Islet of Langerhans (tissue), 1 donor: ENCODE measurements around the gene DIS3.
"Not testable (repeated sequence)": the region's sequence is repeated elsewhere in the genome, so short reads cannot be mapped to it uniquely, and the experiment has no call there.

Experiments used
- FAIRE-seq: peaks from one replicate; lab custom pipeline; 2011; peaks lifted over from hg19 to GRCh38; lab: Jason Lieb, UNC

The DIS3 gene, protein sequence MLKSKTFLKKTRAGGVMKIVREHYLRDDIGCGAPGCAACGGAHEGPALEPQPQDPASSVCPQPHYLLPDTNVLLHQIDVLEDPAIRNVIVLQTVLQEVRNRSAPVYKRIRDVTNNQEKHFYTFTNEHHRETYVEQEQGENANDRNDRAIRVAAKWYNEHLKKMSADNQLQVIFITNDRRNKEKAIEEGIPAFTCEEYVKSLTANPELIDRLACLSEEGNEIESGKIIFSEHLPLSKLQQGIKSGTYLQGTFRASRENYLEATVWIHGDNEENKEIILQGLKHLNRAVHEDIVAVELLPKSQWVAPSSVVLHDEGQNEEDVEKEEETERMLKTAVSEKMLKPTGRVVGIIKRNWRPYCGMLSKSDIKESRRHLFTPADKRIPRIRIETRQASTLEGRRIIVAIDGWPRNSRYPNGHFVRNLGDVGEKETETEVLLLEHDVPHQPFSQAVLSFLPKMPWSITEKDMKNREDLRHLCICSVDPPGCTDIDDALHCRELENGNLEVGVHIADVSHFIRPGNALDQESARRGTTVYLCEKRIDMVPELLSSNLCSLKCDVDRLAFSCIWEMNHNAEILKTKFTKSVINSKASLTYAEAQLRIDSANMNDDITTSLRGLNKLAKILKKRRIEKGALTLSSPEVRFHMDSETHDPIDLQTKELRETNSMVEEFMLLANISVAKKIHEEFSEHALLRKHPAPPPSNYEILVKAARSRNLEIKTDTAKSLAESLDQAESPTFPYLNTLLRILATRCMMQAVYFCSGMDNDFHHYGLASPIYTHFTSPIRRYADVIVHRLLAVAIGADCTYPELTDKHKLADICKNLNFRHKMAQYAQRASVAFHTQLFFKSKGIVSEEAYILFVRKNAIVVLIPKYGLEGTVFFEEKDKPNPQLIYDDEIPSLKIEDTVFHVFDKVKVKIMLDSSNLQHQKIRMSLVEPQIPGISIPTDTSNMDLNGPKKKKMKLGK

DNA sequence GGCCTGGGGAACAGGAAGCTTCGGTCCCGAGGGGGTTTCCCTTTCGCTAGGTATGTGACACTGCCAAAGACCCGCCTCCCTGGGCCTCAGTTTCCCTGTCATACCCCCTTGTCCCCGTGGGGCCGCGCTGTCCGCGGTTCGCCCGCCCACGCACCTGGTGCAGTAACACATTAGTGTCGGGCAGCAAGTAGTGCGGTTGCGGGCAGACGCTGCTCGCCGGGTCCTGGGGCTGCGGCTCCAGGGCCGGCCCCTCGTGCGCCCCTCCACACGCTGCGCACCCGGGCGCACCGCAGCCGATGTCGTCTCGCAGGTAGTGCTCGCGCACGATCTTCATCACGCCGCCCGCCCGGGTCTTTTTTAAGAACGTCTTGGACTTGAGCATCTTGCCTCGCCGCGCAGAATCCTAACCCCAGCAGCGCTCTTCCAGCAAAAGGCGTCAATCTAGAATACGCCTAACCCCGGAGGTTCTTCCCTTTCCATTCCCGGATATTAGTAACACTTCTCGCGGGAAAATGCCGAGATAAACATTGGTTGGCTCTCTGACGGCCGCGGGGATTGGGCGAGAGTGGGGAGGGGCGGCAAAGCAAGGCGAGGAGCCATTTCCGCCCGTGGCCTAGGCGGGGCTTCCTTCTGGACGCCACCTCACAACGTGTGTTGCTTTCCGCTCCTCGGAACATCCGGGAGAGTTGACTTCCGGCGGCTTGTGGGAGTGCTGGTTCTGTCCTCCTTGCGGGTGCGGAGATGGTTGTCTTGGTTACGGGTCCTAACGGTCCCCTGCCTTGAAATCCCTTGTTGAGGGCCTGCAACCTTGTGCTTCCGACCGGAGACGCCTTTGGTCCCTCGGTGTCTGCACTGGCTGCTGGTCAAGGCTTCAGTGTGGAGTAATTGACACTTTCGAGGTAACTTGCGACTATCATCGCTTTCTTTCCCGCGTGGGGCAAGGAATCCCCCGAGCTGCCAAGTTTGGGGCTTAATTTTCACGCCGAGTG is at the start of gene DIS3, which contains the start of gene PIBF1:
TSS of gene DIS3 (minus strand) at position 450 of the 989 bp plus-strand sequence. CDS start at position 382, 68 bp downstream.
TSS of gene PIBF1 (plus strand) at position 683 of the 989 bp plus-strand sequence. CDS start 1,337 bp downstream, outside the sequence.
- FAIRE-seq, result peak; percentile 99

DNA sequence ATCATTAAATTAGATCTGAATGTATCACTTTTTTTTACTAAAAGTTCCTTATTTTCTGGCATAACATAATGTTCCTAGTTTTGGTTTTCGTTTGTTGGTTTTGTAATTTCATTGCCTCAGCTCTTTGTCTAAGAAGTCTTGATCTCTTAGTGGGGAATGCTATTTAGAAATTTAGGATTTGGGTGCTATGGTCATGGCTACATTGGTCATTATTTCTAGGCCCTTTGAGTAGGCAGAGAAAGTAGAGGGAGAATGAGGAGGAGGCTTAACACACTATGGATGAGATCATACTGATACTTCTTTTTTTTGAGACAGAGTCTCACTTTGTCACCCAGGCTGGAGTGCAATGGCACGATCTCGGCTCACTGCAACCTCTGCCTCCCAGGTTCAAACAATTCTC is 42.0 kb upstream of the DIS3 start:
- no peak for FAIRE-seq

DNA sequence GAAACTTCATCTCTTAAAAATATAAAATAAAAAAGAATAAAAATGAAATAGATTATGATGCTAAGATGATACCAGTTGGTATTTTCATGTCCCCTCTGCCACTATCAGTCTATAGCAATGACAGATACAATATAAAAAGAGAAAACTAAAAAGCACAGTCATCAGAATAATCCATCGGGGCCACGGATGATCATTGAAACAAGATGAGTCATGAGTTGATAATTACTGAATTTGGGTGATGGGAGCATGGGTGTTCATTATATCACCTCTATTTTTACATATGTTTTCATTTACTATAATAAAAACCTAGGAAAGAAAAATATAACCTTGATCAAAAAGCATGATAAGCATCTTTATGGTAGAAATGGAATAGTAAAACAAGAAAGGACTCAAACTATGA is 41.4 kb upstream of the DIS3 start:
- no peak for FAIRE-seq

DNA sequence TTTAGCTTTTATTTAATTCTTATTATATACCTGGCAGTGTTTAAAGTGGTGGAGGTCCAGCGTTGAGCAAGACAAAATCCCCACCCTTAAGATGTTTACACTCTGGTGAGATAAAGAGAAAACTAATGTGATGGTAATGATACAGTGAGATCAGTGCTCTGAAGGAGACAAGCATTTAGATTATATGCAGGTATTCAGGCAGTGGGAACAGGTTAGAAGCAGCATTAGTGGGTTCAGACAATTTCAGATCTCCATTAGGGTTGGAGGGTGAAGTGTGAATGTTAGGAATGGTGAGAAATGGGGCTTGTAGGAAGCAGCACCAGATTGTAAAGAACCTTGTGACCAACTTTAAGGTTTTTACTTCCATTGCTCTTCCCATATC is 39.2 kb upstream of the DIS3 start:
- FAIRE-seq, result no peak

DNA sequence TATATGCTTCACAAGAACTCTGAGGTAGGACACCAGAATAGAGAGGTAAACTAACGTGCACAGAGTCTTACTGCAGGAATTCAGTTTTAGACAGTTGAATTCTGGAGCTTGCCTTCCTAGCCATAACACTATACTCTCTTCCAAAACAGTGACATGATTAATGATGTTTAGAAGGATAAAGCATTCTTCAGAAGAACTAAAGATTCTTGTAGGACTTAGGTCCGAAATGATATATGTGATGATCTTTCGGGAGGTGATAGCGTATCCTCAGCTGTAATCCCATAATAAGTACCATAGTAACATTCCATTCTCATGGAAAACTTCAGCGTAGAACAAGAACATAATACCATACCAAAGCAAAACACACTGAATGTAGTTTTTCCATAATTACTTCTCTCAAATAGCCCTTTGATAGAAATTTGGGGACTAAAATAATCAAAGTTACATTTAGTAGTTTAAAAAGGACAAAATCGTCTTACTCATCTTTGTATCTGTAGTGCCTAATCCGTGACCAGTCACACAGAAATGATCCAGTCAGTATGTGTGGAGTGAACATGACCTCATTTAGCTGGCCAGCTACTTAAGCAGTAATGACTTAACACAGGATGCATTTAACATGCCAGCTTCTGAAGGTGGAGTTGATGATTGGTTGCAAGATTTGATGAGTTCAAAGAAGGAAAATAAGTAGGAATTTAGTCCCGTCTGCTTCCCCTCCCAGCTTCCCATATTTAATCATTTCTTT is 38.6 kb upstream of the DIS3 start:
- FAIRE-seq, result peak; percentile 71

DNA sequence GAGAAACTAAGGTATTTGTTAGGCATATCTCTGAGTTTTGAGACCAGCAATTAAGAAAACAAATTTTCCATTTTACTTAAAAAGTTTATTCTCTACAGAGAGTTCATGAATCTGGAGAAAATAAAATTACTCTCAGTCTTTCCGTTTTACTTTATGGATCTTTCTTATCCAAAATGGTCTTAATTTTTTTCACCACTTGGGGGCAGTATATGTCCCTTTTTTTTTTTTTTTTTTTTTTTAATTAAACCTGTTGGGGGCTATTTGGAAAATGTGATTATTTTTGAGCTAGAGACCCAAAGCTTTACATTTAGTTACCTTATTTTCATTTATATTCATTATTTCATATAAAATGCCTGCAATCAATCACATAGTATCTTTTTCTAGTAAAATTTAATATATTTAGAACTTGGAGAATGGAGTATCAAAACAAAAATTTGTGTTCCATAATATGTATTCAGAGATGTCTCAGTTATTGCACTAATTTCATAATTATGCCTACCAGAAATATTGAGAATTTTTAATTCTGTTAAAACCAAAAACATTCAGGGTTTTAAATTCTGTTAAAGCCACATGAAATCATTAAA is 27.3 kb upstream of the DIS3 start:
- peak; percentile 92 for FAIRE-seq

DNA sequence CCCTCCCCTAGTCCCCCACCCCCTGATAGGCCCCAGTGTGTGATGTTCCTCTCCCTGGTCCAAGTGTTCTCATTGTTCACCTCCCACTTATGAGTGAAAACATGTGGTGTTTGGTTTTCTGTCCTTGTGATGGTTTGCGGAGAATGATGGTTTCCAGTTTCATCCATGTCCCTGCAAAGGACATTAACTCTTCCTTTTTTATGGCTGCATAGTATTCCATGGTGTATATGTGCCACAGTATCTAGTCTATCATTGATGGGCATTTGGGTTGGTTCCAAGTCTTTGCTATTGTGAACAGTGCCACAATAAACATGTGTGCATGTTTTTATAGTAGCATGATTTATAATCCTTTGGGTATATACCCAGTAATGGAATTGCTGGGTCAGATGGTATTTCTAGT is 24.8 kb upstream of the DIS3 start:
- FAIRE-seq, result not testable (repeated sequence)

DNA sequence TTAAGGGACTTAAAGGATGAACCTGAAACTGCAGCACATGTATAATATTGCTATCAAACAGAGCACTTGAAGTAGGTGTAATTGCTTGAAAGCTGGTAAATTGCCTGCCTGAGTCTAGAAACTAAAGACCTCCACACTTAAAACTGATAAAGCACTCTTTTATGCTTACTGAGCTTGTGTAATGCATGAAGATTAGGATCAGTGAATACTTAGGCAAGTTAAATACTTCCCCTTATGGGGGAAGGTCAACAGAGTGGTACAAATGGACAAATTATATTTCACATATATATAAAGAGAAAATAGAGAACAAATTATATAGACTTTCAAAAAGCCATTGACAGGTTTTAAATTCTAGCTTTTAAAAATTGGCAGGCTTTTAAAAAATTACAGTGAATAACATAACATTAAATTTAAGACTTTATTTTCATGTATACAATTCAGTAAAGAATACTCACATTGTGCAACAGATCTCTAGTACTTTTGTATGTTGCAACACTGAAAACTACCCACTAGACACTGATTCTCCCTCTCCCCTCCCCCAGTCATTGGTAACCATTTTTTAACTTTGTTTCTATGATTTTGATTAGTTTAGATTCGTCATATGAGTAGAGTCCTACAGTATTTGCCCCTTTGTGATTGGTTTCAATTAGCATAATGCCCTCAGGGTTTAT is 24.1 kb upstream of the DIS3 start:
- FAIRE-seq, result no peak

DNA sequence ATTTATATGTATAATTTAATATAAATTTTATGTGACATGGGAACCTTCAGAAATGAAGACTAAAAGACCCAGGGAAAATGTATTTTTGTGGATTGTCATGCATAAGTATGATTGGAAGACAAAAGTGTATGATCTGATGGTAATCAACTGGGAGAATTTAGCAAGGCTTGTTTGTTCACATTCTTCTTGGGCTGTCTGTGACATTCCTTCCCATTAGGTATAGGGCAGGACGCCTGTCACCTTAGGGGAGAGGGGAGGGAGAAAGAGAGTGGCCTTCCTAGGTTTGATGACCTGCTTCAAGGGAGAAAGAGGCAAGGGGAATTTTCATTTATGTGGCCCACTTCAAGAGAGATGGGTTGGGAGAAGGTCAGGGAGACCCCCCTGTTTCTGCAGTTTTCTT is 22.6 kb upstream of the DIS3 start:
- no peak for FAIRE-seq

DNA sequence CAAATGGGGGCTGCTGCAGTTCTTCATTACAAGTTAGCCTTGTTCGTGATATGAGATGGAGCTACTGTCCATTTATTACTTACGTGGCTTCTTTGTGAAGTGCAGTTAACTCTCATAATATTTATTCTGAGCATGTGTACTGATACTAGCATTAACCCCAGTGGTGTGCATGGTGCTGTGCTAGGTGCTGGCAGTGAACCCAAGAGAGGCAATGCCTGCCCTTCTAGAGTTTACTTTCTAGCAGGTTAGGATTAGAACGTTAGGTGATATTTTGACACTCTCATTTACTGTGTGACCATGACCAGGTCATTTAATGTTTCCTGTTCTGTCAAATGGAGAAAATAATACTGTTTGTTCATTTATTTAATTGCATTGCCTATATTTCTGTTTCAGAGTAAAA is 17.1 kb upstream of the DIS3 start:
- no peak for FAIRE-seq

DNA sequence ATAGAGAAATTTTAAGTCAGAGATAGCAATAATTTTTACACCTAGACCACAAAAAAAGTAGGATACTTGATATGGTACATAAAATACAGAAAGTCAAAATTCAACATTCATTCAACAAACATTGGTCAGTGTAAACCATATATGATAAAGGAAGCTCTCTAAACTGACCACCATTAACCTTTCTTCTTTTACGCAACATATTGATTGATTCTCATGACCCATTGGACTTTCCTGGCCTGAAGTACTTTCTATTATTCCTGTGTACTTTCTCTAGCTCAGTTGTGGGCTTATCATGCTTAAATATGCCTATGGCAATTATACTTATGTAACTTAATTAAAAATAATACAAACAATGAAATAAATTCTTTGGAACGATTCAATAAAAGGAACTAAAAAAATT is 10.9 kb upstream of the DIS3 start:
- no peak for FAIRE-seq

DNA sequence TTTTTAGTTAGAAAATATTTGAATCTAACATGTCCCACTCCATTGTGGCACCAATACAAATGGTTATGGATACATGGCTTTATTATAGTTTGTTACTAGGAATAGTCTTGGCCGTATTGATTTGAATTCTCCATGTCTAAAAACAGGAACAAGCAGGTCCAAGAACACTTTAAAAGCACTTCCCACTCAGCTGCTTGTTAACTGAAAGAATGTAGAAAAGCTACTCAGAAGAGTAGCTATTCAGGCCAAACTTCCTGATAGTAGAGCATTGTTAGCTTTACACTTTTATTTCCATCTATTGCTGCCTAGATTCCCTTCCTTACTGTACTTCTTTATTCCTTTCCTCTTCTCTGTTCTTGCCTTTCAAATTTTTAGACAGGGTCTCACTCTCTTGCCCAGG is 7.1 kb upstream of the DIS3 start:
- FAIRE-seq, result no peak

DNA sequence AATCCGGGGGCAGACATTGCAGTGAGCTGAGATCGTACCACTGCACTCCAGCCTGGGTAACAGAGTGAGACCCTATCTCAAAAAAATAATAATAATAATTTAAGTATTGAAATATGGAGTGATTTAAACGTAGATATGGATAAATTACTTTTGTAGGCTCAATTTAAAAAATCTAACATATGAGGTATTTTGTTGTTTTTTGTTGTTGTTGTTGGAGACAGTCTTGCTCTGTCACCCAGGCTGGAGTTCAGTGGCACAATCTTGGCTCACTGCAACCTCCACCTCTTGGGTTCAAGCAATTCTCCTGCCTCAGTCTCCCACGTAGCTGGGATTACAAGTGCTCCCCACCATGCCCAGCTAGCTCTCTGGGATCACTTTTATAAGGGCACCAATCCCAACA is 3.0 kb upstream of the DIS3 start:
- FAIRE-seq, result not testable (repeated sequence)

DNA sequence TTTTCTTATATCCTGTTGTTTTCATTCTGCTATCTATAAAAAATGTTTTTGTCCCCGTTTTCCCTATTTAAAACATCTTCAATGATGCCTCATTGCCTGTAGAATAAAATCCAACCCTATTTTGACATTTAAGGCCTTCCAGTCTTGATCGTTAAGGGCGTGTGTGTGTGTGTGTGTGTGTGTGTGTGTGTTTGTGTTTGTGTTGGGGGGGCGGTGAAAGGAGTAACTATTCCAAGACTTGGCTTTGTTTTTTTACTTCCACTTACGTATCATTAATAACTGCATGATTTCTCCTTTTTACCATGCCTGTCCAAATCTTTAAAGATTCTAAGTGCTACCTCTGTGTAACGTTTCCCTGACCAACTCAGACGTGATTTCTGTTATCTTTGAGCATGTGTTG is 1.0 kb upstream of the DIS3 start:
- no peak for FAIRE-seq

DNA sequence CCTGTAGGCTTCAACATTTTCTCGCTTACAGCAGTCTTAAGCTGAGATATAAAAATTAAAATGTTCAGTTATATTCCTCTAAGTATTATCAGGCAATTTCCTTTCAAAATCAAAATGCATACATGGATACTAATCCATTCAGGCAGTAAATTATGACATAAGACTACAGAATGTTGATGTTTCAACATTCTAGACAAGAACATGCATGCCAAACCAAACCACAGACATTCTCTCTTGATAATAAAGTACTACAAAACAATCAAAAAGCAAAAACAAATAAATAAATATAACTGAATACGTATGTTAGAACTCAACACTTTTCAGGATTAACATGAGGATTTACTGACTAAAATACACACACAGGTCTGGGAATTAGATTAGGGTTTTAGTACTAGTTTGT is 7.7 kb downstream of the DIS3 start:
- FAIRE-seq, result peak; percentile 24

DNA sequence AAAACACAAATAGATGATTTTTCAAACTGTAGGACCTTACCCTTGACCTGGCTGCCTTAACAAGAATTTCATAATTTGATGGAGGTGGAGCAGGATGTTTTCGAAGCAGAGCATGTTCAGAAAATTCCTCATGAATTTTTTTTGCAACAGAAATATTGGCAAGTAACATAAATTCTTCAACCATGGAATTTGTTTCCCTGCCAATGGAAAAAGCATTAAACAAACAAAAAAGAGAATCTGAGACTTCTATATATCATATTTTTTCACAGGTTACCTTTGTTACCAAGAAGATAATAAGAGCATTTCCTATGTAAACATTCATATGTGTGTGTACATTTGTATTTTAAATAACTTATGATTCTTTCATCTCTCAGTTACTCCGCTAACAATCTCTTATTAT is 18.3 kb downstream of the DIS3 start:
- FAIRE-seq, result no peak

DNA sequence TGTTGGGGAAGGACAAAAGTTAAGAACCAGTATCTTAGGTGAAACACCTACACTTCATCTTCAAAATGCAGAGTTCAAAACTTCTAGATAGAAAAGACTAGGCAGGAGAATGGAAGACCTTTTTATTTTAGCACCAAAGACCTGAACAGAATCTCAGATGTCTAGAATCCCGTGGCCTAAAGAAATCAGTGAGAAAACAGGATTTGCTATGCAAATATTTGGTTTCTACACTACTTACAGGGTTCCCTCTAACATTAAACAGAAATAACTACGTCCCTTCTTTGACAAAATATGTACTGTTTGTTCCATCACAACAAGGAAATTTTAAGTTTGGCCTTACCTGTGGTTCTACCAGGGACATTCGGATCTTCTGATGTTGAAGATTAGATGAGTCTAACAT is 21.5 kb downstream of the DIS3 start:
- no peak for FAIRE-seq

DNA sequence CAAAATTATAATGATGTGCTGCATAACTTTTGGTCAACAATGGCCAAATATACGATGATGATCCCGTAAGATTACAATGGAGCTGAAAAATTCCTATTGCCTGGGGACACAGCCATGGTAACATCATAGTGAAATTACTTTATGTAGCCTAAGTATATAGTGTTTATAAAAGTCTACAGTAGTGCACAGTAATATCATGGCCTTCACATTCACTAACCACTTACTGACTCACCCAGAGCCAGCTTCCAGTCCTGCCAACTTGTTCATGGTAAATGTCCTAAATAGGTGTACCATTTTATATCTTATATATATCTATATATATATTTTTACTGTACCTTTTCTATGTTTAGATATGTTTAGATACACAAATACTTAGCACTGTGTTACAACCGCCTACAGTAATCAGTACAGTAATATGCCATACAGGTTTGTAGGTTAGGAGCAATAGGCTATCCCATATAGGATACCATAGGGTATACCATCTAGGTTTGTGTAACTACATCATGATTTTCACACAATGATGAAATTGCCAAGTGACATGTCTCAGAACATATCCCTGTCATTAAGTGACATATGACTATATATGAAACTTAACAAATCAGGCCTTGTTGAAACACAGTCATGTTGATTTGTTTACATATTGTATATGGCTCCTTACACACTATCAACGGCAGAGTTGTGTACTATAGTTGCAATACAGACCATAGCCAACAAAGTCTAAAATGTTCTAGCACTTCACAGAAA is 23.7 kb downstream of the DIS3 start:
- FAIRE-seq, result no peak

DNA sequence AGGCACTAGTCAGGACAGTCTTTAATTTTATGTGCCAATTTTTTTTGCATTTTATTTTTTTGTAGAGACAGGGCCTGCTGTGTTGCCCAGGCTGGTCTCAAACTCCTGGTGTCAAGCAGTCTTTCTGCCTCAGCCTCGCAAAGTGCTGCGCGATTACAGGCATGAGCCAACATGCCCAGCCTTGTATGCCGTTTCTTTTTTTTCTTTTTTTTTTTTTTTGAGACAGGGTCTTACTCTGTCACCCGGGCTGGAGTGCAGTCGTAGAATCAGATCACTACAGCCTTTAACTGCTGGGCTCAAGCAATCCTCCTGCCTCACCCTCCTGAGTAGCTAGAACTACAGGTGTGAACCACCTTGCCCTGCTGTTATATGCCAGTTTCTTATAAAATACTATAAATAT is 27.6 kb downstream of the DIS3 start:
- no peak for FAIRE-seq

DNA sequence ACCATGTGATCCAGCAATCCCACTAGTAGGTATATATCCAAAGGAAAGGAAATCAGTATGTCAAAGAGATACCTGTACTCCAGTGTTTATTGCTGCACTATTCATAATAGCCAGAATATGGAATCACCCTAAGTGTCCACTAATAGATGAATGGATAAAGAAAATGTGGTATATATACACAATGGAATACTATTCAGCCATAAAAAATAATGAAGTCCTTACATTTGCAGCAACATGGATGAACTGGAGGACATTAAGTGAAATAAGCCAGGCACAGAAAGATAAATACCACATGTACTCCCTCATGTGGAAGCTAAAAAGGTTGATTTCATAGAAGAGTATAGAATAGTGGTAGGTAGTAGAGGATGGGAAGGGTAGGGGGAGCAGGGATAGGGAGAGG is 30.5 kb downstream of the DIS3 start:
- no peak for FAIRE-seq
